ENCODE measurements around the gene TRIM29.

TRIM29 gene

DNA sequence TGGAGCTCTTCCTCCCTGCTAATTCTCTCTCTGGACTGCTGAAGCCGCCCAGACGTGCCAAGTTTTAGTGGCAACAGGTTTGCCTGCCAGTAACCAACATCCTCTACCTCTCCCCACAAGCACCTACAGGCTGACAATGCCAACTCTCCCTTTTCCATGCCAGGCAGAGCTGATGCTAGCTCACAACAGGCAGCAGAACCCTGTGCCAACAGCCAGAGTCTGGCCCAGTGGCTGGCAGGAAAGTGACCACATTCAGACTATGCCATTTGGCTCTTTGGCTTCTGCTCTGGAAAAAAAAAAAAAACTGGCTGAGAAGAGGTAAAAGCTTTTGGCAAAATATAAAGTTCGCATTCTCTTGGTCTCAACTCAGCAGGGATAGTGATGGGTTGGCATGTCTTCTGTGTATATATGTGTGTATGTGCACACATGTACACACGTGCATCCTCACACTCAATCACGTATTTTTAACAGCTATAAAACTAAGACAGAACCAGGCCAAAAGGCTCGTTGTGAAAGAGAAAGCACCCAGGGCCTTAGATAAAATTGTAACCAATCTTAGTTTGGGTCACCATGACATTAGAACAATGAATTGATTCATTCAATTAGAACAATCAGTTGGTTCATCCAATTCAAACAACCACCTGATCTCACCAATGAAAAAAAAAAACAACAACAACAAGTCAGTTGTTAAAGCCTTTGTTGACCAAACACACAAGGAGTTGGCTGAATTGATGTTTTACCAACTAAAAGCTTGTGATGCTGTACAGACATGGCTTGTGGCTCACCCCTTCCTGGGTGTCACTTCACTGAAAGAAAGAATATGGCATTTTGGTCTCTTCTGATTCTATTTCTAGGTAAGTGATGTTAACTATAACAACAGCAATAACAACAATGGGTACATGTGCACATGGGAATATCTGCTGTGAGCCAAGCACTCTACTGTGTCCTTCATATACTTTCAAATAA, 48.6 kb downstream of the TRIM29 start:
- no peak for DNase-seq

DNA sequence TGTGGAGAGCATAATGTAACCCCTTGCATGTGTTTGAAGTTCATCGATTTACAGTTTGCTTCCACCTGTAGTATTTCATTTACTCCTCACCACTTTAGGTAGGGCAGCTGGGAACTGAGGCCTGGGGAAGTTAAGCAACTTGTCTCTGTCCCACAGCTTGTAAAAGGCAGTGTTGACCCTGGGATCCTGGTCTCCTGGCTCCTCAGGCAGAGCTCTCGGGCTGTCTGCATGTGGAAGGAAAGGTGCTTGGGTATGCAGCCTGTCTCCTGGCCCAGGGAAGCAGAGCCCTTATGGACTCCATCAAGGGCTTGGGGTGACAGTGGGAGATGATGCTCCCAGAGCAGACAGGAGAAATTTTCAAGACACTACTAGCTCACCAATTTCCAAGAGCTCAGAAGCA, 49.9 kb downstream of the TRIM29 start:
- no peak for DNase-seq

DNA sequence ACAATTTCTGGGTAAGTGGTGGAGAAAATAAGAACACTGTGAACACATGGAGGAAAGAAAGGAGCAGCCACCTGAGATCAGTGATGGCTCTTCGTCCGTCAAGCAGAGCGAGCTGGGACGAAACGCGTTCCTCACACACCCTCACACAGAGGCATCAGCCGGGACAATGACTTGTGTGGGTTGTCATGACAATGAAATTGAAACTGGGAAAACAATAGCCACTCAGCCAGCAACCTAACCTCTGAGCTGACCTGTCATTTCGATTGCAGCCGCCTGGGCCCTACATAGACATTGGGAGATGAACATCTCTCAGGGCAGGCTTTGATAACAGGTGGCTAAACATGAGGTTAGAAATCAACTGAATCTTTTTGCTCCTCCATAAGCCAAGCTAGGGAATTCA, 51.3 kb downstream of the TRIM29 start:
- no peak for DNase-seq

DNA sequence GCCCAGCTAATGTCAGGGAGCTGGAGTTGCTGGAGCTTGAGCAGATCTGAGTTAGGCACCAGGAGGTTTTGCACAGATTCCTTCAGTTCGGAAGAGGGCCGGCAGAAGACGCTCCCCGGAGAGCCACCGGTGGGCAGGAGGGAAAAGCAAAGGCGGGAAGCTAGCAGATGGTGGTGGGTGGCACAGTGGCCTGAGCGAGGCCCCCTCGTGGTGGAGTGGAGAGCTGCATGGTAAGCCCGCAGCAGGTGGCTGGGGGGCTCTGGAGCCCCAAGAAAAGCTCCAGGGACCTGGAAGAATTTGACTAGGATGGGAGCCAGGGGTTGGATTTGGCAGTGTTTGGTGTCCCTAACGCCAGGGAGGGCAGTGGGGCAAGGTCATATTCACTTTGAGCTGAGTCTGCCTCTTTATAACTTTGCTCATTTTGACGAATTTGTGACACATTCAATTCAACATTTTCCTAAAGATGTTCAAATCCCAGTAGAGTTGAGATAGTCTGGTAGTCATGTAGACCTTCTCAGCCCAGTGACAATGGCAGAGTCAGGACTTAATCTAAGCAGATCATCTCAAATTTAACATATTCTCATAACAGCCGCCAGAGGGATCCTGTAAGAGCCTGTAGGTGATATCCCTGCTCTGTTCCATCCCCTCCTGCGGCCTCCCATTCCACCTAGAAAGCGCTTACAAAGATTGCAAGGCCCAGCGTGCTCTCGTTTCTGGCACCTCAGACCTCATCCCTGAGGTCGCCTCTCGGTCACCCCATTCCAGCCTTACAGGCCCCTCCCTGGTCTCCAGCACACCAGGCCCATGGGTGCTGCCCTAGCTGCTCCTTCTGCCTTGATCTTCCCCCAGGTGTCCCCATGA, 57.9 kb downstream of the TRIM29 start:
- DNase-seq = no peak

DNA sequence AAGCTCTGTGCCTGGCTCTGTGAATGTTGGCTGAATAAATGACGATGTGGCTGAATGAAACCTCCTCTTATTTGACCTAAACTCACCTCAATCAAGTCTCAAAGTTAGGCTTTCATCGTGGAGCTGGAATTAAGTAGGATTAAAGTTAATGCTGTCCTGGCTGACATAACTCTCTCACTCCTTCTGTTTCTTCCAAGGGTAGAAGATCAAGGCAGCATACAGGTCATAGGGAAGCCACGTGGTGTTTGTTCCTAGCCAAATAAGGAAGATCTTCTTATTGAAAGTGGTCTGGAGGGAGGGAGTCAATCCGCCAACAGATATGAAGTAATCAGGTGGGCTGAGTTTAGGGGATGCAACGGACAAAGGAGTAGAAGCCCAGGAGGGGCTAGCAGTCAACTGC, 59.5 kb downstream of the TRIM29 start:
- DNase-seq = no peak

DNA sequence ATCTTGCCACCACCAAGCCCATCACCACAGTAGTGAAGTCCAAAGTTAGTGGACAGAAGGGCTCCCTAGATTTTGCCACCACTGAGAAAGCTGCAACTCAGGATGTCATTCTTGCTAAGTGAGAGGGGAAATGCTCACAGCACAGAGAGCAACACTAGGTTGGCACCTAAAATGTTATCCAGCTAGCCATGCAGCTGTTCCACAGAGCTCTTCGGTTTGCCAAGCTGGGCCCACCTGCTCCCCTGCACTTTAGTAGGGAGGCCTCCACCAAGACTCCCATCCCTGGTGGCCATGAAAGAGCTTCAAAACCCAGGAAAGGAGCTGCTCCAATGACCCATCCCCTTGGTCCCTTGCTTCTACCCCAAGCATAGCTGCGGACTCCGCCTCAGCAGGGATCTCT, 63.8 kb downstream of the TRIM29 start:
- no peak for DNase-seq

DNA sequence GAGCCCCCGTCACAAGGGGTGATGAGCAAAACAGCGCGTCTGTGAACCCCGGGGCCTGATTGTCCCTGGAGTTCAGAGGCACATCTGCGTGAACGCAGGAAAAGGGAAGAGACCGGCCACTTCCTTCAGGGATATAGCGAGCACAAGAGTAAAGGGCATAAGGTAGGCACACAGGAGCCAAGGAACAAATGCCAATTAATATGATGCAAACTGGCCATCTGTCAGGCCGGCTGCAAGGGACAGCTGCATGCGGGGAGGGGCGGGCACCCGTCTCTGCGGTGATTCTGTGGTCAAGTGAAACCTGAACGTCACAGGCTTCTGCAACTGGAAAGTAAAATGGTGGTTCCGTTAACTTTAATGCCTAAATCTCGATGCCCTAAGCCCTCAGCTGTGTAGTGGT, 64.7 kb downstream of the TRIM29 start:
- no peak for DNase-seq

DNA sequence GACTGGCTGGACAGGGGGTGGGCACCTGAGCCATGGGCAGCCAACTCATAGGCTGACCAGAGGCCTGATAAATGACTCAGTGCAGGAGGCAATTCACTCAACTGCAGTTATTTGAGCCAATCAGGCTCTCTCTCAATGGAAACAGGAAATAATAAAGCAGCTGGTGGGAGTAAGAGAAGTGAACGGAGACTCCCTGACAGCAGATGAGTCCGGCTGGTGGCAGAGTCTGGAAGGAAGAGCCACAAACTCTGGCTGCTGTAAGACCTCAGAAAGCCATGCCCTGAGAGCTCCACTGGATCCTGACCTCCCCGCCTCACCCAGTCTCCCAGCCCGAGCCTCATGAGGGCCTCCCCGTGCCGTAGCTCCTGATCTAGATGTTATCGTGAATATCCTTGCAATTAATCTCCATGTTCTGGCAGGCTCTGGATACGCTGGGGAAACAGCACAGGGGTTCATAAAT, 69.8 kb downstream of the TRIM29 start:
- DNase-seq = no peak

DNA sequence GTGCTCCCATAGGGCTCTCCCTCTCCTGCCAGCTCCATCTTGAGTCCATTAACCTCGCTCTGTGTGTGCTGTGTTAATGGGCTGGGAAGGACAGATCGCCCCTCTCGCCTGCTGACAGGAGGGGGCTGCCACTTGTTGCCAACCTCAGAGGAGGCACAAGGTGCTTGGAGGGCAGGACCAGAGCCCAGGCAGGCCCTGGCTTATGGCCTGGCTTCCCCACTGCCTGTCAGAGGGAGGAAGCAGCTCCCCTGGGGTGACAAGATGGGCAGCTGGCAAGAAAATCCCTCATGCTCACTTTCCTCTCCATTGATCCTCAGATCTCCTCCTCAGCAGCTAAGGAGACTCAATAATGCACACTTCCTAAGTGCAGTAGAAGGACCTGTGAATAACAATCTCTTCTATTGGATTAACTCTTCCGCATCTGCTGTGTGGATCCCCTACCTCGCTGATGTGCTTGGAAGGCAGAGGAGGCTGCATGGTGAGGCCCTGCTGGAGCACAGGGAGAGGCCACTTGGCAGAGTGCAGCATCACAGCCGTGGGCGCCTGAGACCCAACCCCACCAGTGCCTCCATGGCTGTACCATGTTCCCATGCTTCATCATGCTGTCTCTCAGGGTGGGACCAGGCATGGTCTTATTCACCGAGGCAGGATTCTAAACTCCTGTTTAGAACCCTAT, 70.3 kb downstream of the TRIM29 start:
- no peak for DNase-seq

DNA sequence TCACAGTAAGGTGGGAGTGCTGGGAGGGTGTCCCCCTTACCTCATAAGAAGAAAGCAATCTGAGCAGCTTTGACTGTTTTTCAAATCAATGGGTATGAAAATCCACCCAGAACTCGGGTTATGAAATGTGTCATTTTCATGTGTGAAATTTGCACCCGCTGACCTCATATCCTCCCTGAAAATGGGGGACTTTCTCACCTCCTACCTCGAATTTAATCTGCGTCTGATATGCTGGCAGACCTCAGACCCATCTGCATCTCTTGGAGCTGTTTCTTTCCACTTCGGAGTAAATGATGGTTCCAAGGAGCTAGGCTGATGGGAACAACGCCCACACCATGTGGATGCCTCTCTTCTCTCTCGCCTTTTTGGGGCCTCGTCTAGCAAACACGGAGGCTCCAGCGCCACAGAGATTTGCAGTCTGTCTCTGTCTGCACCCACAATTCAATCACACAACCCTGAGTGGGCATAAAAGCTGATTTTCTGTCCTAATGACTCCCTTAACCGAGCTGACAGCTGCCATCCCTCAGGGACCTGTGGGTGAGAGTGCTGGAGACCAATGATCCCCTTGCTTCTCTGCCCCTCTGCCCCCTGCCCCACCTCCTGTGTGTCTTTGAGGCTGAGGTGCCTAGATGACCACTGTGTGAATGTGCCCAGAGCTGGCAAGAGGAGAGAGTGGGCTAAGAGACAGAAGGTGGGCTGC, 71.0 kb downstream of the TRIM29 start:
- DNase-seq = no peak

DNA sequence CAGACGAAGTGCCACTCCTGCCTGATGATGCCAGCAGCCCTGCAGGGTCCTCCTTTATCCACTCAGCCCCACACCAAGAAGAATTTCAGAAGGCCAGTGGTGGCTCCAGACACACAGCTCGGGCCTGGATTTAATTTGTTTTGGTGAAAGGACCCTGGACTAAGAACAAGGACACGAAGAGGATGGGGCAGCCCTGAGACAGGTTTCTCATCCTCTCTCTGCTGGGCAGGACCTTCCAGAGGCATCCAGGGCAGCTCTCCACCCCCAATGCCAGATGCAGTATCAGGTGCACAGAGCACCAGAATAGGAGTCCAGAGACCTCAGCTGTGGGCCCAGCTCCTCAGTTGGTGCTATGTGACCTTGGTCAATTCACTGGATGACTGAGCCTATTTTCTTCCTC, 72.0 kb downstream of the TRIM29 start:
- DNase-seq = no peak

DNA sequence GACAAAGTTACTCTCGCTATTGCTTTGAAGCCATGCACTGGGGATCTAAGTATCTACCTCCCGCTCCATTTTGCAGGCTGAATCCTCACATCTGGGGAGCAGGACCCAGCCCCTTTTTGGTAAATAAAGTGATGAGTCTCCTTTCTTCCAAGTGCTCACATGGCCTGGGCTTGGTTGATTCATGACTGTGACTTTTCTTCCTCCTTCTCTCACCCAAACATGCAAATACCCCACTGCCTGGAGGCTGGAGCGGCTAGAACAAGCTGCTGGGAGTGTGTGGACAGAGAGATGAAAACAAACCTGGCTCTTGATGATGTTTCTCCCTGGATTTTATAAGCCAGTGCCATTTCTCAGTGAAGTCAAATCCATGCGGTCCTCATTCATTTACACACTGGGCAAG, 72.7 kb downstream of the TRIM29 start:
- no peak for DNase-seq

DNA sequence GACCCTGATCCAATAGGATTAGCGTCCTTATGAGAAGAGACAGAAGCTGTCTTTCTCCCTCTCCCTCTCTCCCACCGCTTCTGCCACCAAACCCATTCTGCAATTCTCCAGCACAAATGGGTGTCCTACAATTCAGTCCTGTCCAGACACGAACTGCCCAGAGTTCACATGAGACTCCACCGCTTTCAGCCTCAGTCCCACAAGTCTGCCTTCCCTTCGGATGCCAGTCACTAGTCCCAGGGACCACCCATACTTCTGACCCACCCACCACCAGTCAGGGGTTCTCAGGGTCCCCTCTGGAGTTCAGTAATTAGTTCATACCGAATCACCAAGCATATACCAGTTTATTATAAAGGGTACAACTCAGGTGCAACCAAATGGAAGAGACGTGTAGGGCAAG, 73.6 kb downstream of the TRIM29 start:
- DNase-seq = no peak

DNA sequence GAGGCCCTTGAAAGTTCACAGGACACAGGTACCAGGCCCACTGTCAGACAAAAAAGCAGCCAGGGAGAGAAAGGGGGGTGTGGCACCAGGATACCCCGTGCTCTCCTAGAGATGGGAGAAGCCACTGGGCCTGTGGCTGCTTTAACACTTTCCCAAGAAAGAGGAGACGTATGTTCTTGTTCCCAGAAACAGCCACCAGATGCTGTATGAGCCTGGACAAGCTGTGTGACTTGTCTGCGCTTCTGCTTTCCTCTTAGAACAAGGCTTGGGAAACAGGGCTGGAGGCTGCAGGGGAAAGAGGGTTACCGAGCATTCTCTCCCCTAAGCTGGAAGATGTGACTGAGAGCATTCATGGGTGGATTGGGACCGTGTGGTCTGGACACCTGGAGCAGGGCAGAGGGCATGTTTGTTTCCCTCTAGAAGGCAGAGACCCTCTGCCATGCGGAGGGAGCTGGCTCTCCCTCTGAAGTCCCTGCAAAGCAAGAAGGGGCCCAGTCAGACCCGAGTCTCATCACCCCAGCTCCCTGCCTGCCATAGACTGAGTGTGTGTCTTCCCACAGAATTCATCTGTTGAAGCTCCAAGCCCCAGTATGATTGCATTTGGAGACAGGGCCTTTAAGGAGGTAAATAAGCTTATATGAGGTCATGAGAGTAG, 74.1 kb downstream of the TRIM29 start:
- DNase-seq = no peak

DNA sequence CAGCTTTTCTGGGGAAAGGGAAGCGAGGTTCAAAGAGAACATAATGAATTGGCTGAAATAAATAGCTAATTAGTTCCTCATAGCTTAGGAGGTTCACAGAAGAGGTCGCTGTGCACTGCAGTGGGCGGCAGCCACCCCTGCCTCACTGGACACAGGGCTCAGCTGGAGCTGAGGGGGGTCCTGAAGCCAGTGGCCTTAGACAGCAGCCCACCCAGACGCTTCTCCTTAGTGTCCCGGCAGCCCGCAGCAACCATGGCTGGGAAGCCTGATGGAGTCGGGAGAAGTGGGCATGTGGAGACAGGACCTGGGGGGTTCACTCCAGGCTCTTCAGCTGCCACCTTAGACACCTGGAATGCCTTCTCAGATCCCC, 75.4 kb downstream of the TRIM29 start:
- no peak for DNase-seq

DNA sequence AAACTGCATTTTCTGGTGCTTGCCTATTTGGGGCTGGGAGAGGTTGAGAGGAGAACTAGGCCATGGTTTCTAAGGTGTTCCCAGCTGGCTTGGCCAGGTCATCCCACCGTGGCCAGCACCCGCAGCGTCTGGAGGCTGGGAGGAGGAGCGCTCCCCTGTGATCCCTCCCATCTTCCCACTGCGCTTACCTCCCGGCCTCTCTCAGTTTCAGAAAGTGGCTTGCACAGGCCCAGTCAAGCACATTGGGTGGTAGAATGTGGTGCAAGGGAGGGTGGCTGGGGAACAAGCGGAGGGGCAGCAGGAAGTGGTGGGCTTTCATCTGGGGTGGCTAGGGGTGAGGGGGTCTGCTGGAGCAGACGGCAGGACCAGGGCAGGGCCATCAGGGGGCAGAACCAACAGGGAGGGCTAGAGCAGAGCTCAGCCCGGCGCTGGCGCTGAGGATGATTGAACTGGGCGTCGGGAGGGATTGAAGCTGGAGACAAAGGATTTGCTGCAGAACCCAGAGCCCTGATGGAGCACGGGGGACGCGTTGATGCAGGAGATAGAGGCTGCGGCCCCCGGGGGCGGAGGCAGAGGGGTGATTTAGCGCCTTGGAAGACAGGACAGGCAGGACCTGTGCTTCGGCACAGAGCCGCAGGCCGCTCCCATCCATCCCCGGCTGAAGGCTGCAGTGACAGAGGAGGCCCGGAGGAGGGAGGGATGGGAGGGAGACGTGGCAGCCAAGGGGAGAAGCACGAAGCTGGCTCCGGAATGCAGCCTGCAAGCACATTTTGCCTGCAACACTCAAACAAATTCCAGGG, 76.0 kb downstream of the TRIM29 start:
- no peak for DNase-seq
